Naive thymus-derived CD4-positive, alpha-beta T cell (primary cell): Measurements from ENCODE around the gene CCDC180. TPM values are rescaled to one million over a fixed set of nuclear protein-coding genes. Genes with fewer than 3 reads are reported as not detected.
"Not testable (repeated sequence)": the region's sequence is repeated elsewhere in the genome, so short reads cannot be mapped to it uniquely, and the experiment has no call there.

Source experiments
- ATAC-seq: fragments of 150-1000 bp; cut with Tn5 transposase; 2 replicates; pipeline ENCODE4 v1.10.0; 2021; ENCODE audit warnings: mild to moderate bottlenecking, moderate library complexity
- CTCF ChIA-PET: fragments of 350-600 bp; sonication (Branson Sonifier 250); formaldehyde crosslinking; loops from one replicate; lab custom pipeline; 2021; ENCODE audit warnings: antibody characterized with exemption; lab: Charles Lee
- POLR2A ChIA-PET: fragments of 350-600 bp; sonication (Branson Sonifier 250); formaldehyde crosslinking; loops from one replicate; lab custom pipeline; 2021; ENCODE audit warnings: antibody characterized with exemption, inconsistent platforms; lab: Charles Lee
- DNase-seq, 9 donors: peaks; one replicate each; pipeline versions ENCODE4 v3.0.0 to v3.0.0-alpha.2; 2020 to 2022; ENCODE audit warnings: mixed read lengths in 1 of 9
- H3K27ac ChIP-seq: one replicate; pipeline ENCODE4 v1.7.0; 2013; ENCODE audit warnings: mild to moderate bottlenecking, low read depth, low read length, moderate library complexity
- H3K27me3 ChIP-seq, 2 donors: one replicate each; pipeline ENCODE4 v1.7.0; 2013; ENCODE audit warnings: low read length in 2 of 2, mild to moderate bottlenecking in 2 of 2, moderate library complexity in 2 of 2; ENCODE audit not compliant: control insufficient read depth in 2 of 2, insufficient read depth in 2 of 2
- H3K36me3 ChIP-seq, 3 experiments: 1 replicate in 2 of 3; 2 replicates in 1 of 3; pipeline ENCODE4 v1.7.0; 2013; ENCODE audit warnings: low read length in 3 of 3, mild to moderate bottlenecking in 3 of 3, moderate library complexity in 1 of 3; ENCODE audit not compliant: insufficient read depth in 3 of 3, control insufficient read depth in 2 of 3
- H3K4me1 ChIP-seq, 2 donors: one replicate each; pipeline ENCODE4 v1.7.0; 2013; ENCODE audit warnings: low read length in 2 of 2, mild to moderate bottlenecking in 2 of 2, moderate library complexity in 1 of 2; ENCODE audit not compliant: control insufficient read depth in 2 of 2, insufficient read depth in 2 of 2
- H3K4me3 ChIP-seq: 2 replicates; pipeline ENCODE4 v1.7.0; 2013; ENCODE audit warnings: mild to moderate bottlenecking, low read length
- H3K9me3 ChIP-seq, 3 experiments: 1 replicate in 2 of 3; 2 replicates in 1 of 3; pipeline ENCODE4 v1.7.0; 2013; ENCODE audit warnings: low read length in 3 of 3; ENCODE audit not compliant: control insufficient read depth in 2 of 3
- H3K27ac Mint-ChIP-seq, 9 donors: one replicate each; pipeline ENCODE4 v1.8.0; 2020 to 2022; ENCODE audit warnings: mixed read lengths in 9 of 9, mild to moderate bottlenecking in 8 of 9, moderate library complexity in 5 of 9, inconsistent platforms in 2 of 9
- H3K27me3 Mint-ChIP-seq, 5 donors: one replicate each; pipeline ENCODE4 v1.8.0; 2021 to 2022; ENCODE audit warnings: mixed read lengths in 5 of 5, mild to moderate bottlenecking in 1 of 5
- H3K36me3 Mint-ChIP-seq, 5 donors: one replicate each; pipeline ENCODE4 v1.8.0; 2020 to 2022; ENCODE audit warnings: mixed read lengths in 5 of 5, mild to moderate bottlenecking in 3 of 5, inconsistent platforms in 1 of 5
- H3K4me1 Mint-ChIP-seq, 7 donors: one replicate each; pipeline ENCODE4 v1.8.0; 2020 to 2022; ENCODE audit warnings: mixed read lengths in 7 of 7, mild to moderate bottlenecking in 3 of 7, inconsistent platforms in 1 of 7
- H3K4me3 Mint-ChIP-seq, 10 donors: one replicate each; pipeline ENCODE4 v1.8.0; 2020 to 2022; ENCODE audit warnings: mild to moderate bottlenecking in 10 of 10, mixed read lengths in 10 of 10, moderate library complexity in 6 of 10, inconsistent platforms in 2 of 10
- H3K9me3 Mint-ChIP-seq, 11 donors: one replicate each; pipeline ENCODE4 v1.8.0; 2020 to 2022; ENCODE audit warnings: mixed read lengths in 11 of 11, mild to moderate bottlenecking in 4 of 11, inconsistent platforms in 1 of 11, moderate library complexity in 1 of 11
- intact Hi-C, 2 donors: fragments of 100-400 bp; cut with micrococcal nuclease; formaldehyde crosslinking; loops; one replicate each; pipeline ENCODE4 v1.15.1; 2023
- polyA plus RNA-seq, 2 donors: library from polyadenylated mRNA; unstranded; fragments of 300-500 nt; fragmentation: Illumina TruSeq; gene quantifications; one replicate each; pipeline ENCODE4 v1.2.3, GENCODE V29; 2021
- total RNA-seq, 6 experiments: library from RNA in 5 of 6; stranded (reverse) in 5 of 6; gene quantifications; 1 replicate in 5 of 6; 2 replicates in 1 of 6; pipeline ENCODE4 v1.2.3 and lab custom pipeline; 2021 to 2026

CCDC180 gene
- total and polyA plus RNA-seq, 7 experiments from 2014 or later: 0.76 to 18.1 (median 14.5) TPM

DNA sequence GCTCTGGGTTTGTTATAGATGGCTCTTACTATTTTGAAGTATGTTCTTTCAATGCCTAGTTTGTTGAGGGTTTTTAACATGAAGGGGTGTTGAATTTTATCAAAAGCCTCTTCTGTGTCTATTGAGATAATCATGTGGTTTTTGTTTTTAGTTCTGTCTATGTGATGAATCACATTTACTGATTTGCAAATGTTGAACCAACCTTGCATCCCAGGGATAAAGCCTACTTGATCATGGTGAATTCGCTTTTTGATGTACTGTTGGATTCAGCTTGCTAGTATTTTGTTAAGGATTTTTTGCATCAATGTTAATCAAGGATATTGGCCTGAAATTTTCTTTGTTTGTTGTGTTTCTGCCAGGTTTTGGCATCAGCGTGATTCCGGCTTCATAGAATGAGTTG is 25.5 kb downstream of the CCDC180 start:
- no peak overlapping the region for H3K27ac Mint-ChIP-seq
- CTCF ChIA-PET: no interaction called here
- peaks cover 0 to 15% (median 7%) of the 10 kb centered on the region in 11 donors for H3K9me3 Mint-ChIP-seq
- H3K27me3 Mint-ChIP-seq: no peaks in the 10 kb centered on the region
- H3K4me3 Mint-ChIP-seq: no peak overlapping the region
- POLR2A ChIA-PET: interaction anchor here (0.8 kb wide), 1 partner anchor 236 kb away, joined by 3 read pairs; no protein-coding TSS in a partner anchor
- DNase-seq: no peak
- H3K4me1 Mint-ChIP-seq: peaks cover 0 to 6% (median 2%) of the 10 kb centered on the region in 7 donors
- Histone ChIP-seq H3K27ac (no peak overlapping the region), H3K27me3 (no peaks in the 10 kb centered on the region), H3K4me3 (no peak overlapping the region), H3K9me3 (no peaks in the 10 kb centered on the region), H3K4me1 (no peaks in the 10 kb centered on the region), H3K36me3 (peaks cover 0 to 9% (median 0%) of the 10 kb centered on the region in 3 experiments)
- ATAC-seq: no peak
- H3K36me3 Mint-ChIP-seq: peaks cover 10 to 82% (median 73%) of the 10 kb centered on the region in 5 donors
- intact Hi-C loops: no loop called here

DNA sequence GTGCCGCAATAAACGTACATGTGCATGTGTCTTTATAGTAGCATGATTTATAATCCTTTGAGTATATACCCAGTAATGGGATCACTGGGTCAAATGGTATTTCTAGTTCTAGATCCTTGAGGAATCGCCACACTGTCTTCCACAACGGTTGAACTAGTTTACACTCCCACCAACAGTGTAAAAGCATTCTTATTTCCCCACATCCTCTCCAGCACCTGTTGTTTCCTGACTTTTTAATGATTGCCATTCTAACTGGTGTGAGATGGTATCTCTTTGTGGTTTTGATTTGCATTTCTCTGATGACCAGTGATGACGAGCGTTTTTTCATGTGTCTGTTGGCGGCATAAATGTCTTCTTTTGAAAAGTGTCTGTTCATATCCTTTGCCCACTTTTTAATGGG is 28.2 kb downstream of the CCDC180 start:
- POLR2A ChIA-PET, H3K4me3 Mint-ChIP-seq, CTCF ChIA-PET, H3K9me3 ChIP-seq, H3K27me3 Mint-ChIP-seq, H3K4me1 Mint-ChIP-seq, ATAC-seq, H3K36me3 ChIP-seq, H3K4me3 ChIP-seq, H3K27me3 ChIP-seq, H3K4me1 ChIP-seq, DNase-seq, H3K27ac Mint-ChIP-seq, intact Hi-C loops, H3K27ac ChIP-seq: not testable (repeated sequence)
- H3K9me3 Mint-ChIP-seq: peaks cover 0 to 25% (median 11%) of the 10 kb centered on the region in 11 donors
- peaks cover 10 to 82% (median 76%) of the 10 kb centered on the region in 5 donors for H3K36me3 Mint-ChIP-seq

DNA sequence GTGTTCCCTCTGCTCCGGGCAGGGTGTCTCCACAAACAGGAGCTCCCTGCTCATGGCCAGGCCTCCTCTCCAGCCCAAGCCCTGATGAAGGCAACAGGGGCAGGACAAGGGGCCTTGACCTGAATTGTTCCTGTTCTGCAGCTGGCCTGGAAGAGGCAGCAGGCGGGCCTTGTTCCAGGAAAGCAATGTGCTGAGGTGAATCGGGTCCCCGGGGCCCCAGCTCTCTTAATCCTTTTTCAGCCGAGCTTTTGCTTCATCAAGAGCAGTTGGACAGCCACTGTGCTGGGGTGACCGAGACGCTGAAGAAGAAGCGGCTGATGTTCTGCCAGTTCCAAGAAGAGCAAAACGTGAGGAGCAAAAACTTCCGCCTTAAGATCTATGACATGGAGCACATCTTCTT is 41.4 kb downstream of the CCDC180 start:
- no peak overlapping the region for H3K27ac ChIP-seq
- ChIA-PET POLR2A (no interaction called here), CTCF (no interaction called here)
- no peak for DNase-seq
- H3K4me1 ChIP-seq: no peaks in the 10 kb centered on the region
- no peak overlapping the region for H3K4me3 Mint-ChIP-seq
- H3K9me3 Mint-ChIP-seq: no peaks in the 10 kb centered on the region
- H3K36me3 ChIP-seq: peaks cover 0 to 4% (median 0%) of the 10 kb centered on the region in 3 experiments
- H3K27me3 ChIP-seq: no peaks in the 10 kb centered on the region
- no peak overlapping the region for H3K4me3 ChIP-seq
- intact Hi-C loops: no loop called here
- H3K27me3 Mint-ChIP-seq: no peaks in the 10 kb centered on the region
- no peak for ATAC-seq
- H3K9me3 ChIP-seq: no peaks in the 10 kb centered on the region
- H3K27ac Mint-ChIP-seq: no peak overlapping the region
- H3K4me1 Mint-ChIP-seq: peaks cover 0 to 7% (median 0%) of the 10 kb centered on the region in 7 donors
- peaks cover 2 to 57% (median 48%) of the 10 kb centered on the region in 5 donors for H3K36me3 Mint-ChIP-seq

DNA sequence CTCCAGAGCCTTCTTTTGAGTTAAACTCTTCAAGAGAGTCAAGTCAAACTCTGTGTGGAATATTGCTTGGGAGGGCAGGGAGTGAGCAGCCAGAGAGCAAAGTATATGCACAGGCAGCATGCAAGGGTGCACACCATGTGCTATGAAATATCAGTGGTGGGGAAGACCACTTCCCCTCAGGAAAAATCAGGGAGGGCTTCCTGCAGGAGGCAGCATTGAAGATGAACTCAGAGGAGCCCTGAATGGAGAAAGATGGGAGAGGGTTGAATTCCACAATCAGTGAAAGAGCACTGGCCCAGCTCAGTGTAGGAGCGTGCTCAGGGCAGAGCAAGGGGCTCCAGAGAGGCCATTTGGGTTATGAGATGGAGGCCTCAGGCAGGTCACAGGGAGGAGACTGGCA is 41.9 kb downstream of the CCDC180 start:
- peaks cover 0 to 7% (median 0%) of the 10 kb centered on the region in 7 donors for H3K4me1 Mint-ChIP-seq

DNA sequence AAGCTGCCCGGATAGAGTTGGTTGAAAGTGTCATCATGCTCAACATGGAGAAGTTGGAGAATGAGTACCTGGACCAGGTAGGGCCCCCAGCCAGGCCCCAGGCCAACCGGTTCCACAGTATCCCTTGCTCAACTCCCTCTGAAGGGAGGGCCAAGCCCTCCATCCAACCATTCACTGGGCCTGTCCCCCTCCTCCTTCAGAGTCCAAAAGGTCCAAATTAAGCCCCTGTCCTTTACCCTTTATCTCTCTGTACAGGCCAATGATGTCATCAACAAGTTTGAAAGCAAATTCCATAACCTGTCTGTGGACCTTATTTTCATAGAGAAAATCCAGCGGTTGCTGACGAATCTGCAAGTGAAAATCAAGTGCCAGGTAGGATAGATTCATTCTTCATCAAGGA is 47.2 kb downstream of the CCDC180 start:
- no peak overlapping the region for H3K4me3 ChIP-seq
- Mint-ChIP-seq H3K36me3 (peaks cover 0 to 47% (median 26%) of the 10 kb centered on the region in 5 donors), H3K4me1 (peaks cover 0 to 4% (median 0%) of the 10 kb centered on the region in 7 donors), H3K27me3 (no peaks in the 10 kb centered on the region), H3K27ac (no peak overlapping the region), H3K9me3 (no peaks in the 10 kb centered on the region), H3K4me3 (no peak overlapping the region)
- ChIA-PET POLR2A (no interaction called here), CTCF (no interaction called here)
- H3K9me3 ChIP-seq: no peaks in the 10 kb centered on the region
- H3K36me3 ChIP-seq: peaks cover 0 to 15% (median 0%) of the 10 kb centered on the region in 3 experiments
- no peaks in the 10 kb centered on the region for H3K4me1 ChIP-seq
- H3K27ac ChIP-seq: no peak overlapping the region
- H3K27me3 ChIP-seq: no peaks in the 10 kb centered on the region
- intact Hi-C loops: no loop called here
- no peak for ATAC-seq
- no peak for DNase-seq

More for the DNA sequence above, 41.9 kb downstream of the CCDC180 start:
- Histone ChIP-seq H3K9me3 (no peaks in the 10 kb centered on the region), H3K36me3 (peaks cover 0 to 3% (median 0%) of the 10 kb centered on the region in 3 experiments), H3K4me3 (no peak overlapping the region), H3K4me1 (no peaks in the 10 kb centered on the region), H3K27ac (no peak overlapping the region), H3K27me3 (no peaks in the 10 kb centered on the region)
- Mint-ChIP-seq H3K4me3 (no peak overlapping the region), H3K27ac (no peak overlapping the region), H3K36me3 (peaks cover 2 to 55% (median 47%) of the 10 kb centered on the region in 5 donors), H3K27me3 (no peaks in the 10 kb centered on the region), H3K9me3 (no peaks in the 10 kb centered on the region)
- DNase-seq (no peak), ATAC-seq (no peak)
- ChIA-PET CTCF (no interaction called here), POLR2A (no interaction called here)
- intact Hi-C loops: no loop called here

DNA sequence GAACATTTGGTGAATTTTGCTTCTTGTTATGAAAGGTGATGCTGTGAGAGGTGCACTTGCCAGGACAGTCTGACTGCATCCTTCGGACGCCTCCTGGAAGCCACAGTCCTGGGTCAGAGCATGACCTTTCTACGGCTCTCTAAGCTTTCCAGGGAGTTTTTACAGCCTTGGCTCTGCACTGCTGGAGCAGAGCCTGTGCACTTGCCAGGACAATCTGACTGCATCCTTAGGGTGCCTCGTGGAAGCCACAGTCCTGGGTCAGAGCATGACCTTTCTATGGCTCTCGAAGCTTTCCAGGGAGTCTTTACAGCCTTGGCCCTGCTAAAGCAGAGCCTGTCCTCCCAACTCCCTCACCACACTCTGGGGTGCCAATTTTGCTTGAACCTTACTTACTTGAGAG is 49.6 kb downstream of the CCDC180 start:
- H3K4me3 ChIP-seq: no peak overlapping the region
- H3K9me3 ChIP-seq: no peaks in the 10 kb centered on the region
- H3K4me1 ChIP-seq: no peaks in the 10 kb centered on the region
- no peak for DNase-seq
- Mint-ChIP-seq H3K9me3 (no peaks in the 10 kb centered on the region), H3K27me3 (no peaks in the 10 kb centered on the region), H3K27ac (no peak overlapping the region), H3K4me1 (peaks cover 0 to 4% (median 0%) of the 10 kb centered on the region in 7 donors), H3K4me3 (no peak overlapping the region), H3K36me3 (peaks cover 0 to 49% (median 27%) of the 10 kb centered on the region in 5 donors)
- ChIA-PET CTCF (no interaction called here), POLR2A (no interaction called here)
- no peak for ATAC-seq
- no peak overlapping the region for H3K27ac ChIP-seq
- H3K36me3 ChIP-seq: peaks cover 0 to 15% (median 0%) of the 10 kb centered on the region in 3 experiments
- H3K27me3 ChIP-seq: no peaks in the 10 kb centered on the region
- intact Hi-C loops: no loop called here
